PC-9 (cell line): ENCODE measurements around the gene C11orf58. TPM values are rescaled to one million over a fixed set of nuclear protein-coding genes. Genes with fewer than 3 reads are reported as not detected.

Experiments
- BruUV-seq: library from RNA; stranded (reverse); fragments of 400-500 nt; replicated peaks from 2 replicates; lab custom pipeline; 2021; lab: Mats Ljungman, UMichigan
- CTCF ChIA-PET: fragments of 300-600 bp; sonication (Branson Sonifier 250); formaldehyde crosslinking; loops from one replicate; lab custom pipeline; 2022; ENCODE audit warnings: antibody characterized with exemption; lab: Charles Lee
- POLR2A ChIA-PET: fragments of 300-600 bp; sonication (Branson Sonifier 250); formaldehyde crosslinking; loops from one replicate; lab custom pipeline; 2022; ENCODE audit warnings: antibody characterized with exemption; ENCODE audit not compliant: unreplicated experiment; lab: Charles Lee
- DNase-seq, 2 experiments: peaks; one replicate each; pipeline versions ENCODE4 v3.0.0 to v3.0.0-alpha.2; 2015 to 2022; ENCODE audit warnings: mixed read lengths in 1 of 2
- H2AFZ ChIP-seq: fragments of 200-600 bp; sonication (generic); 2 replicates; pipeline ENCODE4 v1.8.1; 2017; ENCODE audit warnings: antibody characterized with exemption
- H3F3A ChIP-seq: fragments of 200-600 bp; sonication (generic); 2 replicates; pipeline ENCODE4 v1.8.1; 2017; ENCODE audit warnings: antibody characterized with exemption, mild to moderate bottlenecking, low read depth; ENCODE audit not compliant: insufficient read depth
- H3K27ac ChIP-seq: fragments of 200-600 bp; sonication (generic); 2 replicates; pipeline ENCODE4 v1.6.1; 2016; ENCODE audit warnings: mixed run types
- H3K27me3 ChIP-seq: fragments of 200-600 bp; sonication (generic); 2 replicates; pipeline ENCODE4 v1.6.1; 2016; ENCODE audit warnings: low read depth, mixed run types; ENCODE audit not compliant: insufficient read depth
- H3K36me3 ChIP-seq: fragments of 200-600 bp; sonication (generic); 2 replicates; pipeline ENCODE4 v1.6.1; 2016; ENCODE audit warnings: low read depth, mixed run types
- H3K4me1 ChIP-seq: fragments of 200-600 bp; sonication (generic); replicated peaks from 2 replicates; pipeline ENCODE4 v1.6.1; 2016; ENCODE audit warnings: mixed run types; ENCODE audit not compliant: insufficient read depth
- H3K4me2 ChIP-seq: fragments of 200-600 bp; sonication (generic); 2 replicates; pipeline ENCODE4 v1.6.1; 2017; ENCODE audit warnings: mixed run types
- H3K4me3 ChIP-seq: fragments of 200-600 bp; sonication (generic); 2 replicates; pipeline ENCODE4 v1.6.1; 2016; ENCODE audit warnings: mixed run types
- H3K79me2 ChIP-seq: fragments of 200-600 bp; sonication (generic); 2 replicates; pipeline ENCODE4 v1.6.1; 2017; ENCODE audit warnings: low read depth, mixed run types
- H3K9me2 ChIP-seq: fragments of 200-600 bp; sonication (generic); 2 replicates; pipeline ENCODE4 v1.8.1; 2017; ENCODE audit warnings: mild to moderate bottlenecking; ENCODE audit not compliant: insufficient read depth
- H3K9me3 ChIP-seq: fragments of 200-600 bp; sonication (generic); 2 replicates; pipeline ENCODE4 v1.8.1; 2016; ENCODE audit warnings: low read depth; ENCODE audit not compliant: insufficient read depth
- H4K20me1 ChIP-seq: fragments of 200-600 bp; sonication (generic); 2 replicates; pipeline ENCODE4 v1.8.1; 2017; ENCODE audit not compliant: insufficient read depth
- EZH2 ChIP-seq: fragments of 200-600 bp; sonication (generic); IDR thresholded peaks from 2 replicates; pipeline ENCODE4 v1.8.0; 2017; ENCODE audit warnings: antibody characterized with exemption, low read depth
- intact Hi-C: fragments of 100-400 bp; cut with micrococcal nuclease; formaldehyde crosslinking; loops from one replicate; pipeline ENCODE4 v1.10.0; 2022; ENCODE audit not compliant: unreplicated experiment
- total RNA-seq: library from RNA; stranded (reverse); gene quantifications from 2 replicates; pipeline ENCODE4 v1.2.3, GENCODE V29; 2021
- TF ChIP-seq, protein P1 (sequence below): fragments of 200-600 bp; sonication (generic); conservative IDR thresholded peaks from 2 replicates; pipeline ENCODE4 v1.6.1; 2017; ENCODE audit warnings: mixed run types, antibody characterized with exemption, mild to moderate bottlenecking, moderate library complexity

Gene C11orf58
- total RNA-seq, 1 experiment from 2014 or later: 84.1 TPM

DNA sequence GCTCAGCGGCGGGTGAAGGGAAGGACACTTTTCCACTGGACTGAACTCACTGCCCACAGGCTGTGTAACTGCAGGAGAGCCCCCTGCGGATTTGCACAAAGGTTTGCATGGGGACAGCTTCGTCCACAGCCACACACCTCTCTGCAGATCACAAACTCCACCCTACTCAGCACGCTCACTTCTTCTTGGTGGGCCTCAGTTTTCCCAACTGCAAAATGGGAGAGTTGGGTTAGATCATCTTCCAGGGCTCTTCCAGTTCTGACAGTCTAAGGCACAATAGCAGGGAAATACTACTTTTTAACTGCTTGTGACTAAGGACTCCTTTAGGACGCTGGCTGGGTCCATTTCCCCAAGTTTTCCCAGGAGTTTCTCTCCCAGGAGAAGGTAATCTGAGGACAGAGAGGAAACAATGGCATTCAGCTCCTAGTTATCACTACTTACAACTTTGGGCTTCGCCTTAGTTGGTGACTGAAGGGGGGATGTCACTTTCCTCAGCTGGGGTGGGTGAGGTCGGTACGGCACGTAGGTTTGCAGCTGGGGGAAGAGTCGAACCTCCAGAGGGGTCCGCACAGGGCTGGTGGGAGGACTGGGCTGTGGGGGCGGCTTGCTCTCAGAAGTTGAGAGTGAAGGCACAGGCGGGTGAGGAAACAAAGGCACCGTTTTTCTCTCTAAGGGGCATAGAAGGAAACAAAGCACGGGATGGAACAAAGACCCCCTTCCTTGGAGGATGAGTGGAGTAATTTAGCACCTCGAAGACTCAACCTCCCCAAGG, 55.8 kb downstream of the C11orf58 start:
- TF ChIP-seq, protein P1, sequence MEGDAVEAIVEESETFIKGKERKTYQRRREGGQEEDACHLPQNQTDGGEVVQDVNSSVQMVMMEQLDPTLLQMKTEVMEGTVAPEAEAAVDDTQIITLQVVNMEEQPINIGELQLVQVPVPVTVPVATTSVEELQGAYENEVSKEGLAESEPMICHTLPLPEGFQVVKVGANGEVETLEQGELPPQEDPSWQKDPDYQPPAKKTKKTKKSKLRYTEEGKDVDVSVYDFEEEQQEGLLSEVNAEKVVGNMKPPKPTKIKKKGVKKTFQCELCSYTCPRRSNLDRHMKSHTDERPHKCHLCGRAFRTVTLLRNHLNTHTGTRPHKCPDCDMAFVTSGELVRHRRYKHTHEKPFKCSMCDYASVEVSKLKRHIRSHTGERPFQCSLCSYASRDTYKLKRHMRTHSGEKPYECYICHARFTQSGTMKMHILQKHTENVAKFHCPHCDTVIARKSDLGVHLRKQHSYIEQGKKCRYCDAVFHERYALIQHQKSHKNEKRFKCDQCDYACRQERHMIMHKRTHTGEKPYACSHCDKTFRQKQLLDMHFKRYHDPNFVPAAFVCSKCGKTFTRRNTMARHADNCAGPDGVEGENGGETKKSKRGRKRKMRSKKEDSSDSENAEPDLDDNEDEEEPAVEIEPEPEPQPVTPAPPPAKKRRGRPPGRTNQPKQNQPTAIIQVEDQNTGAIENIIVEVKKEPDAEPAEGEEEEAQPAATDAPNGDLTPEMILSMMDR: no peak
- no peak for TF ChIP-seq EZH2
- H2AFZ ChIP-seq: no peak overlapping the region
- no peak overlapping the region for H3K4me2 ChIP-seq
- no TSS peak for BruUV-seq
- H3K27ac ChIP-seq: no peak overlapping the region
- CTCF ChIA-PET: no interaction called here
- intact Hi-C loops: no loop called here
- no peaks in the 10 kb centered on the region; the same call in 1 of the 2 replicates for H3K79me2 ChIP-seq
- peaks cover 10% of the 10 kb centered on the region; the same call in 1 of the 2 replicates for H3F3A ChIP-seq
- POLR2A ChIA-PET: no interaction called here
- no peaks in the 10 kb centered on the region for H4K20me1 ChIP-seq
- H3K9me3 ChIP-seq: no peaks in the 10 kb centered on the region
- H3K4me1 ChIP-seq: peaks cover 23% of the 10 kb centered on the region
- no peaks in the 10 kb centered on the region; the same call in 1 of the 2 replicates for H3K36me3 ChIP-seq
- no peaks in the 10 kb centered on the region for H3K27me3 ChIP-seq
- H3K9me2 ChIP-seq: no peaks in the 10 kb centered on the region
- DNase-seq: no peak
- H3K4me3 ChIP-seq: no peak overlapping the region

DNA sequence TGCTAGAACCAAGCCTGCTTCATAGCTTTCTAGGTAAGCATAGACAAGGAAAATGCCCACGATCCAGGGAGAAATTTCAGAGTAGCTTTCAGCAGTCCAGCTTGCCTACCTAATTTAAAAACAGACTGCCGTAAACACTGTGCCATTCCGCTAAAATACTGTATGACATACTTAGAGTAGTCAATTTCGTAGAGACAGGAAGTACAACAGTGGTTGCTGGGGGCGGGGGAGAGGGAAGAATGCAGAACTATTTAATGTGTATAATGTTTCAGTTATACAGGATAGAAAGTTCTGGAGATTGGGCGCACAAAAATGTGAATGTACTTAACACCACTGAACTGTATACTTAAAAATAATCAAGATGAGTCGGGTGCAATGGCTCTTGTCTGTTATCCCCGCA, 56.7 kb downstream of the C11orf58 start:
- no TSS peak for BruUV-seq
- Histone ChIP-seq H3K4me2 (no peak overlapping the region), H3K27ac (no peak overlapping the region), H3K4me3 (no peak overlapping the region), H4K20me1 (no peaks in the 10 kb centered on the region), H3K9me3 (no peaks in the 10 kb centered on the region), H3K36me3 (no peaks in the 10 kb centered on the region; the same call in 1 of the 2 replicates), H3K4me1 (peaks cover 21% of the 10 kb centered on the region), H3K9me2 (no peaks in the 10 kb centered on the region), H3K79me2 (no peaks in the 10 kb centered on the region; the same call in 1 of the 2 replicates), H3F3A (peaks cover 8% of the 10 kb centered on the region; the same call in 1 of the 2 replicates), H3K27me3 (no peaks in the 10 kb centered on the region), H2AFZ (no peak overlapping the region)
- TF ChIP-seq, protein P1: no peak
- TF ChIP-seq EZH2: no peak
- intact Hi-C loops: no loop called here
- CTCF ChIA-PET: no interaction called here
- no peak for DNase-seq
- POLR2A ChIA-PET: no interaction called here

DNA sequence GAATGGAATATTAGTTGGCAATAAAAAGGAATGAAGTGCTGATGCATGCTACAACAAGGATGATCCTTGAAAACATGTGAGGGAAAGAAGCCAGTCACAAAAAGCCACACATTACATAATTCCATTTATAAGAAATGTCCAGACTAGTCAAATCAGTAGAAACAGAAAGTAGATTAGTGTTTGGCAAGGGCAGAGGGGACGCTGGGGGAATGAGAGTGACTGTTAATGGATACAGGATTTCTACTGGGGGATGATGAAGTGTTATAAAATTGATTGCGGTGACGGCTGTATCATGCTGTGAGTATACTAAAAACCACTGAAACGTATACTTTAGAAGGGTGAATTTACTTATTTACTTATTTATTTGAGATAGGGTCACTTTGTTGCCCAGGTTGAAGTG, 57.9 kb downstream of the C11orf58 start:
- H3K79me2 ChIP-seq: no peaks in the 10 kb centered on the region
- POLR2A ChIA-PET: no interaction called here
- intact Hi-C loops: no loop called here

More for the DNA sequence above, 57.9 kb downstream of the C11orf58 start:
- Histone ChIP-seq H4K20me1 (no peaks in the 10 kb centered on the region), H3K36me3 (no peaks in the 10 kb centered on the region; the same call in 1 of the 2 replicates), H3K4me3 (no peak overlapping the region), H3K9me3 (no peaks in the 10 kb centered on the region), H3F3A (peaks cover 8% of the 10 kb centered on the region; the same call in 1 of the 2 replicates), H3K9me2 (no peaks in the 10 kb centered on the region), H3K4me1 (peaks cover 15% of the 10 kb centered on the region), H3K27ac (no peak overlapping the region), H3K27me3 (no peaks in the 10 kb centered on the region), H2AFZ (no peak overlapping the region), H3K4me2 (no peak overlapping the region)
- no peak for DNase-seq
- BruUV-seq: no TSS peak
- no peak for TF ChIP-seq EZH2
- TF ChIP-seq, protein P1: no peak
- CTCF ChIA-PET: no interaction called here
